Measurements from ENCODE around the gene NUPR1.
"Not testable (repeated sequence)": the region's sequence is repeated elsewhere in the genome, so short reads cannot be mapped to it uniquely, and the experiment has no call there.

Gene NUPR1

GRCh38 chr16:28494121-28494851 is 44.5 kb downstream of the NUPR1 start, which contains the start of gene APOBR:
Gene APOBR, plus strand, starts transcription at chr16:28494643. Its CDS starts 39 bp downstream, at chr16:28494682.
- Histone ChIP-seq H3K27me3 (ENCODE audit: control insufficient read depth in 5 of 5, insufficient read depth in 4 of 5, low read length in 5 of 5) (peaks cover 0 to 12% (median 2%) of the 10 kb centered on the region in 5 donors), H3K4me3 (ENCODE audit: low read depth in 1 of 5, low read length in 5 of 5) (peak within 1 kb of the TSS; percentile 6 to 47 (median 24)), H3K36me3 (ENCODE audit: control insufficient read depth in 5 of 5, insufficient read depth in 5 of 5, low read length in 5 of 5) (peaks cover 0 to 2% (median under 1%) of the 10 kb centered on the region in 5 donors), H3K9me3 (ENCODE audit: control insufficient read depth in 5 of 5, low read length in 5 of 5) (no peaks in the 10 kb centered on the region), H3K27ac (ENCODE audit: low read depth, low read length) (no peak within 1 kb of the TSS), H3K9ac (ENCODE audit: low read length in 5 of 5) (peak within 1 kb of the TSS in 3 of 5 donors; percentile 10 to 59 (median 25)), H3K4me1 (ENCODE audit: control insufficient read depth in 5 of 5, insufficient read depth in 5 of 5, low read length in 5 of 5) (peaks cover 0 to 21% (median 14%) of the 10 kb centered on the region in 5 donors)

- peak overlapping the region; percentile 87 to 97 (median 92) for H3K9ac ChIP-seq (ENCODE audit: low read length in 5 of 5)
- H3K4me1 ChIP-seq (ENCODE audit: control insufficient read depth in 5 of 5, insufficient read depth in 5 of 5, low read length in 5 of 5), result peaks cover 0 to 21% (median 14%) of the 10 kb centered on the region in 5 donors
- peaks cover 0 to 4% (median 0%) of the 10 kb centered on the region in 5 donors for H3K27me3 ChIP-seq (ENCODE audit: control insufficient read depth in 5 of 5, insufficient read depth in 4 of 5, low read length in 5 of 5)
- peaks cover 0 to 16% (median 13%) of the 10 kb centered on the region in 5 donors for H3K36me3 ChIP-seq (ENCODE audit: control insufficient read depth in 5 of 5, insufficient read depth in 5 of 5, low read length in 5 of 5)
- H3K27ac ChIP-seq (ENCODE audit: low read depth, low read length), result peak overlapping the region; percentile 98
- no peaks in the 10 kb centered on the region for H3K9me3 ChIP-seq (ENCODE audit: control insufficient read depth in 5 of 5, low read length in 5 of 5)
- peak overlapping the region; percentile 88 to 99 (median 96) for H3K4me3 ChIP-seq (ENCODE audit: low read depth in 1 of 5, low read length in 5 of 5)
Measured at GRCh38 chr16:28492511-28492910, 46.3 kb downstream of the NUPR1 start.

GRCh38 chr16:28491970-28492474 is 46.8 kb downstream of the NUPR1 start, which contains the start of gene CLN3:
Gene CLN3, minus strand, starts transcription at chr16:28492074. Its CDS starts 315 bp downstream, at chr16:28491759.
- no peaks in the 10 kb centered on the region for H3K9me3 ChIP-seq (ENCODE audit: control insufficient read depth in 5 of 5, low read length in 5 of 5)
- peak within 1 kb of the TSS; percentile 98 for H3K27ac ChIP-seq (ENCODE audit: low read depth, low read length)
- H3K4me3 ChIP-seq (ENCODE audit: low read depth in 1 of 5, low read length in 5 of 5), result peak within 1 kb of the TSS; percentile 88 to 99 (median 96)
- peaks cover 0 to 20% (median 17%) of the 10 kb centered on the region in 5 donors for H3K36me3 ChIP-seq (ENCODE audit: control insufficient read depth in 5 of 5, insufficient read depth in 5 of 5, low read length in 5 of 5)
- peaks cover 0 to 4% (median 0%) of the 10 kb centered on the region in 5 donors for H3K27me3 ChIP-seq (ENCODE audit: control insufficient read depth in 5 of 5, insufficient read depth in 4 of 5, low read length in 5 of 5)
- H3K4me1 ChIP-seq (ENCODE audit: control insufficient read depth in 5 of 5, insufficient read depth in 5 of 5, low read length in 5 of 5), result peaks cover 0 to 21% (median 14%) of the 10 kb centered on the region in 5 donors
- H3K9ac ChIP-seq (ENCODE audit: low read length in 5 of 5), result peak within 1 kb of the TSS; percentile 87 to 97 (median 92)

- Histone ChIP-seq H3K27ac (ENCODE audit: low read depth, low read length) (peak overlapping the region; percentile 98), H3K9ac (ENCODE audit: low read length in 5 of 5) (peak overlapping the region; percentile 87 to 97 (median 92)), H3K4me1 (ENCODE audit: control insufficient read depth in 5 of 5, insufficient read depth in 5 of 5, low read length in 5 of 5) (peaks cover 0 to 21% (median 14%) of the 10 kb centered on the region in 5 donors), H3K4me3 (ENCODE audit: low read depth in 1 of 5, low read length in 5 of 5) (peak overlapping the region; percentile 88 to 99 (median 96)), H3K27me3 (ENCODE audit: control insufficient read depth in 5 of 5, insufficient read depth in 4 of 5, low read length in 5 of 5) (peaks cover 0 to 3% (median 0%) of the 10 kb centered on the region in 5 donors), H3K9me3 (ENCODE audit: control insufficient read depth in 5 of 5, low read length in 5 of 5) (no peaks in the 10 kb centered on the region), H3K36me3 (ENCODE audit: control insufficient read depth in 5 of 5, insufficient read depth in 5 of 5, low read length in 5 of 5) (peaks cover 0 to 26% (median 21%) of the 10 kb centered on the region in 5 donors)
Measured at GRCh38 chr16:28491230-28491969, 47.4 kb downstream of the NUPR1 start.

- Histone ChIP-seq H3K36me3 (ENCODE audit: control insufficient read depth in 5 of 5, insufficient read depth in 5 of 5, low read length in 5 of 5) (peaks cover 0 to 61% (median 47%) of the 10 kb centered on the region in 5 donors), H3K4me1 (ENCODE audit: control insufficient read depth in 5 of 5, insufficient read depth in 5 of 5, low read length in 5 of 5) (peaks cover 0 to 8% (median 7%) of the 10 kb centered on the region in 5 donors), H3K27me3 (ENCODE audit: control insufficient read depth in 5 of 5, insufficient read depth in 4 of 5, low read length in 5 of 5) (no peaks in the 10 kb centered on the region)
Measured at GRCh38 chr16:28486266-28486665, 52.5 kb downstream of the NUPR1 start.

GRCh38 chr16:28483361-28483760 is 55.4 kb downstream of the NUPR1 start:
- H3K27me3 ChIP-seq (ENCODE audit: control insufficient read depth in 5 of 5, insufficient read depth in 4 of 5, low read length in 5 of 5); H3K9ac ChIP-seq (ENCODE audit: low read length in 5 of 5); H3K4me3 ChIP-seq (ENCODE audit: low read depth in 1 of 5, low read length in 5 of 5); H3K27ac ChIP-seq (ENCODE audit: low read depth, low read length); H3K4me1 ChIP-seq (ENCODE audit: control insufficient read depth in 5 of 5, insufficient read depth in 5 of 5, low read length in 5 of 5); H3K9me3 ChIP-seq (ENCODE audit: control insufficient read depth in 5 of 5, low read length in 5 of 5): not testable (repeated sequence)
- H3K36me3 ChIP-seq (ENCODE audit: control insufficient read depth in 5 of 5, insufficient read depth in 5 of 5, low read length in 5 of 5), result peaks cover 0 to 79% (median 59%) of the 10 kb centered on the region in 5 donors

More at GRCh38 chr16:28486266-28486665, 52.5 kb downstream of the NUPR1 start:
- Histone ChIP-seq H3K9me3 (ENCODE audit: control insufficient read depth in 5 of 5, low read length in 5 of 5) (no peaks in the 10 kb centered on the region), H3K9ac (ENCODE audit: low read length in 5 of 5) (no peak overlapping the region), H3K27ac (ENCODE audit: low read depth, low read length) (no peak overlapping the region), H3K4me3 (ENCODE audit: low read depth in 1 of 5, low read length in 5 of 5) (no peak overlapping the region)
